ENCODE results near the gene MAGI2. TPM values are rescaled to one million over a fixed set of nuclear protein-coding genes. Genes with fewer than 3 reads are reported as not detected.

The MAGI2 gene
- total RNA-seq, 1 donor from 2014 or later, result 5.8 TPM

DNA sequence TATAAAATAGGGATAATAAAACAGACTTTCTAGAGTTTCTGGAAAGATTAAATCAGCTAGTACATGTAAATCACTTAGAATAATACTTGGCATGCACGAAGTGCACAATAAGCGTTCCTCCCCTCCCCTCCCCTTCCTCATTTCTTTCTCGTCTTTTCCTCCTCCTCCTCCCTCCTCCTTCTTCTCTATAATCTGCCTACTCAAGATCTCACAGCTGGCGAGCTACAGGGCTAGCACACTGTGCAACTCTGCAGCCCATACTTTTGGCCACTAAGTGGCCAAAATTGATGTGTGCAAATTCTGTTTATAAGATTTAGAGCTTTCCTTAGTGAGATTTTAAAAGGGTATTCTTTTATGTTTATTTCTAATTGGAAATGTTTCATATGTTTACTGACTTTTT is 1089.6 kb downstream of the MAGI2 start:
- no peak for DNase-seq (ENCODE audit: low spot score)
- H3K4me3 Mint-ChIP-seq (ENCODE audit: unreplicated experiment), result no peak overlapping the region
- TF ChIP-seq, protein P1, sequence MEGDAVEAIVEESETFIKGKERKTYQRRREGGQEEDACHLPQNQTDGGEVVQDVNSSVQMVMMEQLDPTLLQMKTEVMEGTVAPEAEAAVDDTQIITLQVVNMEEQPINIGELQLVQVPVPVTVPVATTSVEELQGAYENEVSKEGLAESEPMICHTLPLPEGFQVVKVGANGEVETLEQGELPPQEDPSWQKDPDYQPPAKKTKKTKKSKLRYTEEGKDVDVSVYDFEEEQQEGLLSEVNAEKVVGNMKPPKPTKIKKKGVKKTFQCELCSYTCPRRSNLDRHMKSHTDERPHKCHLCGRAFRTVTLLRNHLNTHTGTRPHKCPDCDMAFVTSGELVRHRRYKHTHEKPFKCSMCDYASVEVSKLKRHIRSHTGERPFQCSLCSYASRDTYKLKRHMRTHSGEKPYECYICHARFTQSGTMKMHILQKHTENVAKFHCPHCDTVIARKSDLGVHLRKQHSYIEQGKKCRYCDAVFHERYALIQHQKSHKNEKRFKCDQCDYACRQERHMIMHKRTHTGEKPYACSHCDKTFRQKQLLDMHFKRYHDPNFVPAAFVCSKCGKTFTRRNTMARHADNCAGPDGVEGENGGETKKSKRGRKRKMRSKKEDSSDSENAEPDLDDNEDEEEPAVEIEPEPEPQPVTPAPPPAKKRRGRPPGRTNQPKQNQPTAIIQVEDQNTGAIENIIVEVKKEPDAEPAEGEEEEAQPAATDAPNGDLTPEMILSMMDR (IDR thresholded peaks at IDR 0.05), result no peak
- H3K9me3 Mint-ChIP-seq (ENCODE audit: low read depth), result peaks cover 2% of the 10 kb centered on the region
- no peak overlapping the region for H3K27ac Mint-ChIP-seq (ENCODE audit: unreplicated experiment)
- H3K4me1 Mint-ChIP-seq (ENCODE audit: low read depth), result no peaks in the 10 kb centered on the region
- H3K27me3 Mint-ChIP-seq (ENCODE audit: low read depth), result no peaks in the 10 kb centered on the region
- no peaks in the 10 kb centered on the region for H3K36me3 Mint-ChIP-seq (ENCODE audit: low read depth)

DNA sequence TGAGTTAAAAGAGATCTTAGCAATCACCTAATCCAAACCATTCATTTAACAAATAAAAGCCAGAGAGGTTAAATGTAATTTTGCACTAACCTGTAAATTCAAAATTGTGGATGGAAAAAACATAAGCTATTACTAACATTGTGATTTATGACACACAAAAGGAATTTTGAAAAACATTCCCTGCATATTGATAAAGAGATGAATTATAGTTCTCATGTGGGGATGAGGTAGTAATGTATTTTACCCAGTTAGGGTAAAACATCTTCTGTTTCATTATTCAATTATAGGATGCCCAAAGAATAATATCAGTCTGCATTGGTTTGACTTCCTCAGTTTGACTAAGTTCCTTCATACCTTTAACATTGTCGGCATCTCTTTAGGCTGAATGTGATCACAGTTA is 1093.6 kb downstream of the MAGI2 start:
- Mint-ChIP-seq H3K9me3 (ENCODE audit: low read depth) (peaks cover 2% of the 10 kb centered on the region), H3K36me3 (ENCODE audit: low read depth) (no peaks in the 10 kb centered on the region), H3K27me3 (ENCODE audit: low read depth) (no peaks in the 10 kb centered on the region), H3K4me1 (ENCODE audit: low read depth) (no peaks in the 10 kb centered on the region), H3K4me3 (ENCODE audit: unreplicated experiment) (no peak overlapping the region), H3K27ac (ENCODE audit: unreplicated experiment) (no peak overlapping the region)
- no peak for DNase-seq (ENCODE audit: low spot score)
- TF ChIP-seq, protein P1 (IDR thresholded peaks at IDR 0.05), result no peak

DNA sequence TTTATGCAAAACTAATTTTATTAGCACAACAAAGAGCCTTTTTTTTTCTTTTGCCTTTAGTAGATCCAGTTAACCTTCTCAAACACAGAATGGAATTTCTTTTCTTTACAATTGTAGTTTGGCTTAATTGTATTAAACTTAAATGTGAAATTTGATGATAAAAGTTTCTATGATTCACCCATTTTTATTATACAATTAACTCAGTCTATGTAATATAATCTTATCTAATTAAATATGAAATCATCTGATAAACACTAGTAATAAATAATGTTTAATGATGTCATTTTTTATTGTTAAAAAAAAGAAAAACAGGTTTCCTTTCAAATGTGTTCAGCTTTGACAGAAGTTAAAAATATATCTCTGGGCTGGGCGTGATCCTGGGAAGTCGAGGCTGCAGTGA is 1095.8 kb downstream of the MAGI2 start:
- H3K9me3 Mint-ChIP-seq (ENCODE audit: low read depth), result peaks cover 2% of the 10 kb centered on the region
- H3K27me3 Mint-ChIP-seq (ENCODE audit: low read depth), result no peaks in the 10 kb centered on the region
- H3K4me3 Mint-ChIP-seq (ENCODE audit: unreplicated experiment), result no peak overlapping the region
- no peak for DNase-seq (ENCODE audit: low spot score)
- no peaks in the 10 kb centered on the region for H3K4me1 Mint-ChIP-seq (ENCODE audit: low read depth)
- TF ChIP-seq, protein P1 (IDR thresholded peaks at IDR 0.05), result no peak
- no peak overlapping the region for H3K27ac Mint-ChIP-seq (ENCODE audit: unreplicated experiment)
- no peaks in the 10 kb centered on the region for H3K36me3 Mint-ChIP-seq (ENCODE audit: low read depth)

DNA sequence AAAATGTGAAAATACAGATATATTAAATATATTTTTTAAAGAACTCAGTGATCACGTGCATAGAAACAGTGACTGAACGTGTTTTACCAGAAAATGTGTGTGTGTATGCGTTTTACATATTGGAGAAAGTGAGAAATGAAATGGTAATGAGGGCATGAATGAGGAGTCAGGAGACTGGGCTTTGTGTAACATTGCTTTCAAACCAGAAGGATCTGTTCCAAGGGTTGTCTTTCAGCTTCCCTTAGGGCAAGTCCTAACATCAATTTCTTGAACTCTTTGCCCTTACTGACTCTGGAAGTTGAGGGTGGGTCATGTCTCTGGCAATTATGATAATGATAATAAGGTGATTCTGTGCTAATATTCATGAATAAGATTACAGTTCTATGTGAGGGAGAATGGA is 1097.6 kb downstream of the MAGI2 start:
- H3K36me3 Mint-ChIP-seq (ENCODE audit: low read depth), result no peaks in the 10 kb centered on the region
- TF ChIP-seq, protein P1 (IDR thresholded peaks at IDR 0.05), result no peak
- H3K9me3 Mint-ChIP-seq (ENCODE audit: low read depth), result no peaks in the 10 kb centered on the region
- H3K4me3 Mint-ChIP-seq (ENCODE audit: unreplicated experiment), result no peak overlapping the region
- no peak overlapping the region for H3K27ac Mint-ChIP-seq (ENCODE audit: unreplicated experiment)
- no peaks in the 10 kb centered on the region for H3K4me1 Mint-ChIP-seq (ENCODE audit: low read depth)
- no peak for DNase-seq (ENCODE audit: low spot score)
- no peaks in the 10 kb centered on the region for H3K27me3 Mint-ChIP-seq (ENCODE audit: low read depth)

DNA sequence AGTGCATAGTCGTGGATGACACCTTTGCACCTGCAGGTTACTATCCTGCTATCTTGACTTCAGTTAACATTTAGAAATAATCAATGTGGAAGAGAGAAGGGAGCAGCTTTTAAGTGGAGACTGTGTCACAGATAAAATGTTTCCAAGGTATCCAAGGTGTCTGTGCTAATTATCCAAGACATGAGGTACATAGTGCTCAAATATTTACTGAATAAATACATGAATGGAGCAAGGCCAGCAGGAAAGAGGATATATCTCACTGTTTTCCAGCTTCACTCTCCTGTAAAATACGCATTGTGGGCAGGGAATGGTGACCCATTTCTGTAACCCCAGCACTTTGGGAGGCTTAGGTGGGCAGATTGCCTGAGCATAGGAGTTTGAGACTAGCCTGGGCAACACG is 1102.5 kb downstream of the MAGI2 start:
- Mint-ChIP-seq H3K36me3 (ENCODE audit: low read depth) (no peaks in the 10 kb centered on the region), H3K4me3 (ENCODE audit: unreplicated experiment) (no peak overlapping the region), H3K27ac (ENCODE audit: unreplicated experiment) (no peak overlapping the region), H3K4me1 (ENCODE audit: low read depth) (no peaks in the 10 kb centered on the region), H3K9me3 (ENCODE audit: low read depth) (no peaks in the 10 kb centered on the region), H3K27me3 (ENCODE audit: low read depth) (no peaks in the 10 kb centered on the region)
- no peak for DNase-seq (ENCODE audit: low spot score)
- TF ChIP-seq, protein P1 (IDR thresholded peaks at IDR 0.05), result no peak

All from chondrocyte (in vitro differentiated cells).